Vagina (tissue), 2 donors: ENCODE measurements around the gene LPP. TPM values are rescaled to one million over a fixed set of nuclear protein-coding genes. Genes with fewer than 3 reads are reported as not detected.

Source experiments
- DNase-seq, 2 donors: peaks; one replicate each; pipeline ENCODE4 v3.0.0-alpha.2; 2017; ENCODE audit errors: extremely low spot score in 2 of 2
- H3K27ac ChIP-seq: fragments of 200-600 bp; sonication (generic); one replicate; pipeline ENCODE4 v1.5.1; 2019
- H3K27me3 ChIP-seq: fragments of 200-600 bp; sonication (generic); one replicate; pipeline ENCODE4 v1.5.1; 2019
- H3K36me3 ChIP-seq, 2 donors: fragments of 200-600 bp; sonication (generic); one replicate each; pipeline ENCODE4 v1.5.1; 2017 to 2019
- H3K4me1 ChIP-seq: fragments of 200-600 bp; sonication (generic); one replicate; pipeline ENCODE4 v1.5.1; 2019
- H3K4me3 ChIP-seq, 2 donors: fragments of 200-600 bp; sonication (generic); 1 replicate in 1 of 2; 2 replicates in 1 of 2; pipeline ENCODE4 v1.5.1; 2016 to 2019
- H3K9me3 ChIP-seq: fragments of 200-600 bp; sonication (generic); one replicate; pipeline ENCODE4 v1.5.1; 2019
- CTCF ChIP-seq, 3 experiments: fragments of 450-650 bp in 2 of 3; fragments of 200-600 bp in 1 of 3; sonication (generic) in 1 of 3; IDR thresholded peaks; one replicate each; pipeline ENCODE4 v1.5.1; 2017 to 2019; ENCODE audit warnings: antibody characterized with exemption in 3 of 3, mild to moderate bottlenecking in 2 of 3, moderate library complexity in 2 of 3
- POLR2A ChIP-seq, 2 donors: fragments of 450-650 bp; IDR thresholded peaks; one replicate each; pipeline ENCODE4 v1.6.1; 2017; ENCODE audit warnings: antibody characterized with exemption in 2 of 2, mild to moderate bottlenecking in 2 of 2, moderate library complexity in 2 of 2
- POLR2AphosphoS5 ChIP-seq, 2 donors: sonication (generic); formaldehyde crosslinking; IDR thresholded peaks; one replicate each; pipeline ENCODE4 v1.9.0; 2017; ENCODE audit warnings: antibody characterized with exemption in 2 of 2, mild to moderate bottlenecking in 2 of 2, low read depth in 1 of 2; ENCODE audit not compliant: insufficient read depth in 1 of 2
- intact Hi-C: fragments of 100-400 bp; cut with DNase I; formaldehyde crosslinking; loops from one replicate; pipeline ENCODE4 v1.15.1; 2023
- total RNA-seq: library from RNA; depleted of rRNA; stranded (reverse); fragments of >200 nt; gene quantifications from one replicate; pipeline ENCODE4 v1.2.3, GENCODE V29; 2016

LPP gene
- total RNA-seq, 1 donor from 2014 or later: 248 TPM

- Histone ChIP-seq H3K9me3 (no peaks in the 10 kb centered on the region), H3K27me3 (no peaks in the 10 kb centered on the region), H3K36me3 (no peaks in the 10 kb centered on the region), H3K27ac (no peak overlapping the region), H3K4me1 (no peaks in the 10 kb centered on the region), H3K4me3 (no peak overlapping the region)
- intact Hi-C loops: no loop called here
- no peak for TF ChIP-seq POLR2A (IDR thresholded peaks at IDR 0.05)
- TF ChIP-seq POLR2AphosphoS5 (IDR thresholded peaks at IDR 0.05; ENCODE audit: insufficient read depth in 1 of 2, low read depth in 1 of 2): no peak
- DNase-seq: no peak
These were observed 464.2 kb downstream of the LPP start for GRCh38 chr3:188617988-188618701.

GRCh38 chr3:188620752-188621151 lies 466.8 kb downstream of the LPP start:
- no peak overlapping the region for H3K27ac ChIP-seq
- intact Hi-C loops: no loop called here
- H3K9me3 ChIP-seq: no peaks in the 10 kb centered on the region
- H3K36me3 ChIP-seq: no peaks in the 10 kb centered on the region
- no peak overlapping the region for H3K4me3 ChIP-seq
- TF ChIP-seq POLR2AphosphoS5 (IDR thresholded peaks at IDR 0.05; ENCODE audit: insufficient read depth in 1 of 2, low read depth in 1 of 2) (no peak), CTCF (IDR thresholded peaks at IDR 0.05) (no peak), POLR2A (IDR thresholded peaks at IDR 0.05) (no peak)
- peaks cover 16% of the 10 kb centered on the region for H3K4me1 ChIP-seq
- H3K27me3 ChIP-seq: no peaks in the 10 kb centered on the region
- DNase-seq: no peak

DNA sequence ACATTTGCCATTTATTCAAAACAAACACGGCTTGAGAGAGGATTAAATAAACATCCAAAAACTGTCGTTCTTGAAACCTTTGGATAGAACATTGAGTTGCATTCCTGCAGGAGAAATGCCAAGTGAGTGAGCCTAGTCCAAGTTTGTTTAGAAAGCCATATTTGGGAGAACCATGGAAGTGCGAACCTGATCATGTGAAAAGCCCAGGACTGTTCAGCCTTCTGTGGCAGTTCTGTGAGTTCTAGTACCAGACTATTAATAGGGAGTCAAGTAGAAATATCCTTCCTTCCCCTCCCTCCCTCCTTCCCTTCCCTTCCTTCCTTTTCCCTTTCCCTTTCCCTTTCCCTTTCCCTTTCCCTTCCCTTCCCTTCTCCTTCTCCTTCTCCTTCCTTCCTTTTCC lies 470.4 kb downstream of the LPP start:
- TF ChIP-seq POLR2AphosphoS5 (IDR thresholded peaks at IDR 0.05; ENCODE audit: insufficient read depth in 1 of 2, low read depth in 1 of 2) (peak in 1 of 2 donors; percentile 84), POLR2A (IDR thresholded peaks at IDR 0.05) (no peak), CTCF (IDR thresholded peaks at IDR 0.05) (no peak)
- no peaks in the 10 kb centered on the region for H3K9me3 ChIP-seq
- peak overlapping the region; percentile 60 for H3K27ac ChIP-seq
- H3K4me1 ChIP-seq: peaks cover 24% of the 10 kb centered on the region
- H3K27me3 ChIP-seq: no peaks in the 10 kb centered on the region
- intact Hi-C loops: no loop called here
- H3K36me3 ChIP-seq: no peaks in the 10 kb centered on the region
- no peak overlapping the region for H3K4me3 ChIP-seq
- DNase-seq: no peak

DNA sequence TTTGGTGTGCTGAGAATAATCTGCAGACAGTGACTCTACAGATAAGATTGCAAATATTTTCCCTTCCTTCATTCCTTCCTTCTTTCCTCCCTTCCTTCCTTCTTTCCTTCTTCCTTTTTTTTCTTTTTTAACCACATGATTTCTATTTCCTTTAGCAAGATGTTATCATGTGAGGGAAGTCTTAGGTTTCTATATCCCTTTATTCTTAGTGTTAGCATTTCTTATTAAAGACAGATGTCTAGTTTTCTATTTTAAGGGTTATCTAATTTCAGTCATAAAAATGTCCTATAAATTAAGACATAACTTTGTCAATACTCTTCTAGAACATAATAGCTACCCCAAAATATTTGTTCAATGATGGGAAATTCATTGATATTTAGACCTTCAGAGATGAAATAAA lies 470.9 kb downstream of the LPP start:
- DNase-seq: no peak
- Histone ChIP-seq H3K4me3 (no peak overlapping the region), H3K27me3 (no peaks in the 10 kb centered on the region), H3K4me1 (peaks cover 24% of the 10 kb centered on the region), H3K9me3 (no peaks in the 10 kb centered on the region), H3K36me3 (no peaks in the 10 kb centered on the region), H3K27ac (peak overlapping the region; percentile 60)
- no peak for TF ChIP-seq POLR2AphosphoS5 (IDR thresholded peaks at IDR 0.05; ENCODE audit: insufficient read depth in 1 of 2, low read depth in 1 of 2)
- TF ChIP-seq POLR2A (IDR thresholded peaks at IDR 0.05): no peak
- TF ChIP-seq CTCF (IDR thresholded peaks at IDR 0.05): no peak
- intact Hi-C loops: no loop called here

- H3K27ac ChIP-seq: no peak overlapping the region
- H3K27me3 ChIP-seq: no peaks in the 10 kb centered on the region
- TF ChIP-seq POLR2AphosphoS5 (IDR thresholded peaks at IDR 0.05; ENCODE audit: insufficient read depth in 1 of 2, low read depth in 1 of 2): no peak
- no peak for TF ChIP-seq POLR2A (IDR thresholded peaks at IDR 0.05)
- no peak for TF ChIP-seq CTCF (IDR thresholded peaks at IDR 0.05)
- intact Hi-C loops: no loop called here
- H3K4me1 ChIP-seq: peaks cover 25% of the 10 kb centered on the region
- no peak overlapping the region for H3K4me3 ChIP-seq
- H3K9me3 ChIP-seq: no peaks in the 10 kb centered on the region
- DNase-seq: no peak
- H3K36me3 ChIP-seq: no peaks in the 10 kb centered on the region
These were observed 473.7 kb downstream of the LPP start for GRCh38 chr3:188627652-188628051.
